ENCODE data around the gene FARP1.

Gene FARP1

GRCh38 chr13:98371516-98372023 is 228.7 kb downstream of the FARP1 start:
- DNase-seq = no peak

GRCh38 chr13:98372876-98373275 is 230.0 kb downstream of the FARP1 start:
- DNase-seq = no peak

GRCh38 chr13:98374750-98375149 is 231.9 kb downstream of the FARP1 start:
- no peak for DNase-seq

GRCh38 chr13:98377635-98378378 is 234.9 kb downstream of the FARP1 start:
- DNase-seq = no peak

- no peak for DNase-seq
Measured at GRCh38 chr13:98384739-98385138, 241.8 kb downstream of the FARP1 start.

GRCh38 chr13:98385606-98386005 is 242.7 kb downstream of the FARP1 start:
- DNase-seq = no peak

- DNase-seq = no peak
Measured at GRCh38 chr13:98386637-98387036, 243.7 kb downstream of the FARP1 start.

GRCh38 chr13:98389319-98389718 is 246.4 kb downstream of the FARP1 start:
- DNase-seq = no peak

GRCh38 chr13:98390086-98390715 is 247.3 kb downstream of the FARP1 start:
- no peak for DNase-seq

- no peak for DNase-seq
Measured at GRCh38 chr13:98393873-98394272, 251.0 kb downstream of the FARP1 start.

GRCh38 chr13:98394820-98395510 is 252.1 kb downstream of the FARP1 start:
- DNase-seq = no peak

- DNase-seq = no peak
Measured at GRCh38 chr13:98396071-98396710, 253.3 kb downstream of the FARP1 start.

GRCh38 chr13:98397221-98397620 is 254.3 kb downstream of the FARP1 start:
- DNase-seq = no peak

GRCh38 chr13:98397861-98398260 is 255.0 kb downstream of the FARP1 start:
- no peak for DNase-seq

GRCh38 chr13:98398581-98398980 is 255.7 kb downstream of the FARP1 start:
- no peak for DNase-seq

GRCh38 chr13:98399756-98400155 is 256.9 kb downstream of the FARP1 start:
- no peak for DNase-seq

GRCh38 chr13:98401934-98402333 is 259.0 kb downstream of the FARP1 start:
- DNase-seq = no peak

- no peak for DNase-seq
Measured at GRCh38 chr13:98403076-98403475, 260.2 kb downstream of the FARP1 start.

- DNase-seq = no peak
Measured at GRCh38 chr13:98405107-98405571, 262.2 kb downstream of the FARP1 start.

GRCh38 chr13:98405690-98406344 is 262.9 kb downstream of the FARP1 start:
- no peak for DNase-seq

- DNase-seq = no peak
Measured at GRCh38 chr13:98406427-98406826, 263.5 kb downstream of the FARP1 start.

GRCh38 chr13:98406971-98407370 is 264.1 kb downstream of the FARP1 start:
- DNase-seq = no peak

- DNase-seq = no peak
Measured at GRCh38 chr13:98407575-98407974, 264.7 kb downstream of the FARP1 start.
